Measurements from ENCODE around the gene NPVF. TPM values are rescaled to one million over a fixed set of nuclear protein-coding genes. Genes with fewer than 3 reads are reported as not detected.

Gene NPVF
- total RNA-seq, 1 donor from 2014 or later, result not detected

- TF ChIP-seq POLR2A (IDR thresholded peaks at IDR 0.05) (no peak), CTCF (IDR thresholded peaks at IDR 0.05) (no peak)
- no peaks in the 10 kb centered on the region for H3K27me3 ChIP-seq
- no peak for DNase-seq (ENCODE audit: extremely low spot score in 2 of 2)
- no peaks in the 10 kb centered on the region for H3K36me3 ChIP-seq
- intact Hi-C loops (cut with DNase I), result no loop called here
- H3K4me1 ChIP-seq, result peaks cover 17% of the 10 kb centered on the region
- H3K27ac ChIP-seq, result peak overlapping the region; percentile 85
- H3K4me3 ChIP-seq, result peak overlapping the region; percentile 74 to 87
- H3K9me3 ChIP-seq, result no peaks in the 10 kb centered on the region
These were observed 47.7 kb downstream of the NPVF start for GRCh38 chr7:25180592-25180923.

- Histone ChIP-seq H3K9me3 (no peaks in the 10 kb centered on the region), H3K27me3 (no peaks in the 10 kb centered on the region), H3K27ac (peak overlapping the region; percentile 85), H3K4me1 (peaks cover 17% of the 10 kb centered on the region), H3K4me3 (peak overlapping the region; percentile 74 to 87), H3K36me3 (no peaks in the 10 kb centered on the region)
- intact Hi-C loops (cut with DNase I), result no loop called here
- DNase-seq (ENCODE audit: extremely low spot score in 2 of 2), result peak in 1 of 2 donors; percentile 92
- peak; percentile 11 to 70 (median 59) for TF ChIP-seq CTCF (IDR thresholded peaks at IDR 0.05)
- TF ChIP-seq POLR2A (IDR thresholded peaks at IDR 0.05), result peak in 1 of 2 donors; percentile 31
- TF ChIP-seq POLR2AphosphoS5 (IDR thresholded peaks at IDR 0.05; ENCODE audit: insufficient read depth in 1 of 2, low read depth in 1 of 2), result peak; percentile 44 to 65
These were observed 48.3 kb downstream of the NPVF start for GRCh38 chr7:25179771-25180591.

- peak overlapping the region; percentile 74 to 87 for H3K4me3 ChIP-seq
- intact Hi-C loops (cut with DNase I), result no loop called here
These were observed 49.0 kb downstream of the NPVF start for GRCh38 chr7:25179325-25179724.

More at GRCh38 chr7:25179325-25179724, 49.0 kb downstream of the NPVF start:
- Histone ChIP-seq H3K9me3 (no peaks in the 10 kb centered on the region), H3K27ac (peak overlapping the region; percentile 85), H3K27me3 (no peaks in the 10 kb centered on the region), H3K4me1 (peaks cover 17% of the 10 kb centered on the region), H3K36me3 (no peaks in the 10 kb centered on the region)
- DNase-seq (ENCODE audit: extremely low spot score in 2 of 2), result no peak
- no peak for TF ChIP-seq CTCF (IDR thresholded peaks at IDR 0.05)
- TF ChIP-seq POLR2A (IDR thresholded peaks at IDR 0.05), result no peak
- TF ChIP-seq POLR2AphosphoS5 (IDR thresholded peaks at IDR 0.05; ENCODE audit: insufficient read depth in 1 of 2, low read depth in 1 of 2), result no peak

Small RNA genes within 50 kb of the gene (small RNA-seq; reads per million reads assigned to genes)
- not detected for gene RF00012

Other genes starting within 250 kb of the NPVF start
- gene OSBPL3, start 248.3 kb downstream of the NPVF start, total RNA-seq, result 59.2 TPM
- gene CYCS, start 103.2 kb downstream of the NPVF start, total RNA-seq, result 21.6 TPM